ENCODE results near the gene CNTFR.

CNTFR gene

DNA sequence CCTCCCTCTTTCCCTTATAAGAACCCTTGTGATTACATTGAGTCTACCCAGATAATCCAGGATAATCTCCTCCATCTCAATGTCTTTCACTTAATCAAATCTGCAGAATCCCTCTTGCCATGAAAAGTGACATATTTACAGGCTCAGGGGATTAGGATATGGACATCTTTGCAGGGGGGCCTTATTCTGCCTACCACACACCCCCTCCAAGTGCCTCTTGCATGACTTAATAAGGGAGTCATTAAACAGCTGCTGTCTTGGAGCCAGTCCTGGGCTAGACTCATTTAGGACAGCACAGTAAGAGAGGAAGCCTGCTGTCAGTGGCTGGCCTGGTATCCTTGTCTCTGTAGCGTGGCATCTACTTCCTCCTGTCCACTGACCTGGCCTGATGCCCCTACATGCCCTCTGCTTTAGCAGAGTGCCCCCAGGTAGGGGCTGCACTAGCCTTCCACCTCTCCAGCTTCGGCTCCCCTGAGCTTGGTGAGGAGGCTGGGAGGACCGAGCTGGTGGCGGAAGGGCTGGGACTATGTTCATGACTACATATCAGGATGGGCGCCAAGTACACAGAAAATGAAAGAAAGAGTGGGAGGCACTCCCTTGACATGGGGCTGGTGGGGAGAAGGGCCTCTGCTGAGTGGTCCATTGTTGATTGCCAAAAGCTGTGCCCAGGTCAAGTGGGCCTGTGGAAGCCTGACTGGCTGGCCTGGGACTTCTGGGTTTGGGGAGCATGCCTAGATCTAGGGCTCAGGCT is 84.0 kb downstream of the CNTFR start:
- DNase-seq, result no peak

- DNase-seq, result no peak
Measured at GRCh38 chr9:34503406-34503805, 86.1 kb downstream of the CNTFR start.

DNA sequence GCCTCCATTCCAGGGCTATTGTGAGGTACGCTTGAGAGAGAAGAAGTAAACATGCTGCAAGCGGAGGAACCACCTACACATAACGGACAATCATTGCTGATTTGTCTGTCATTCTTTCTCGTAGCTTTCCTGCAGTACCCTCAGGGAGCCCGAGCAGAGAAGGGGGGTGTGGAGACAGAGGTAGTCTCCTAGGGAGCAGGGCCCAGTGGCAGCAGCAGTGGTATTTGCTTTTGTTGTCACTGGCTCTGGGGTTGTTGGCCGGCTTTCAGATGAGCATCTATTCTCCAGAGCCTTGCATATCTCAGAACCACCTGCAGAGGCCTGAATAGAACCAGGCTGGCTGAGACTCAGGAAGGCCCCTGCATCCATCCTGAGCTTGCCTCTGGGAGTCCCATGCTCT is 86.6 kb downstream of the CNTFR start:
- DNase-seq, result no peak

- DNase-seq, result no peak
Measured at GRCh38 chr9:34502471-34502870, 87.1 kb downstream of the CNTFR start.

- DNase-seq, result no peak
Measured at GRCh38 chr9:34501889-34502425, 87.6 kb downstream of the CNTFR start.
